PC-3 (cell line): ENCODE data around the gene BMP5.

Experiments used
- CTCF ChIP-seq: fragments of 300-600 bp; sonication (generic); conservative IDR thresholded peaks from 2 replicates; pipeline ENCODE4 v1.5.1; 2017; ENCODE audit warnings: antibody characterized with exemption, low read depth, mild to moderate bottlenecking, low read length
- EZH2 ChIP-seq: fragments of 300-600 bp; sonication (generic); IDR thresholded peaks from one replicate; pipeline ENCODE4 v1.6.1; 2017; ENCODE audit warnings: antibody characterized with exemption, mild to moderate bottlenecking, low read length; ENCODE audit not compliant: unreplicated experiment
- EZH2phosphoT487 ChIP-seq: fragments of 300-600 bp; sonication (generic); IDR thresholded peaks from 2 replicates; pipeline ENCODE4 v1.6.1; 2018; ENCODE audit warnings: mild to moderate bottlenecking, antibody characterized with exemption, low read length, borderline replicate concordance

GRCh38 chr6:55782275-55782674 lies 93.1 kb downstream of the BMP5 start:
- TF ChIP-seq CTCF (no peak), EZH2 (no peak), EZH2phosphoT487 (no peak)
